GM23338 (cell line): ENCODE measurements around the gene SCNN1A. TPM values are rescaled to one million over a fixed set of nuclear protein-coding genes. Genes with fewer than 3 reads are reported as not detected.

Source experiments
- ATAC-seq: fragments of 200-7000 bp; cut with Tn5 transposase; 3 replicates; pipeline ENCODE4 v1.9.1; 2020
- DNase-seq: peaks from one replicate; pipeline ENCODE4 v3.0.0-alpha.2; 2015; ENCODE audit warnings: low spot score
- H2AFZ ChIP-seq: fragments of 200-600 bp; sonication (generic); 2 replicates; pipeline ENCODE4 v1.8.0; 2016; ENCODE audit warnings: antibody characterized with exemption, mild to moderate bottlenecking, moderate library complexity
- H3F3A ChIP-seq: fragments of 200-600 bp; sonication (generic); replicated peaks from 2 replicates; pipeline ENCODE4 v1.8.0; 2017; ENCODE audit warnings: antibody characterized with exemption, mixed run types, low read depth
- H3K27ac ChIP-seq: fragments of 200-600 bp; sonication (generic); 2 replicates; pipeline ENCODE4 v1.6.1; 2016; ENCODE audit warnings: low read depth
- H3K27me3 ChIP-seq: fragments of 200-600 bp; sonication (generic); 2 replicates; pipeline ENCODE4 v1.8.0; 2016; ENCODE audit warnings: mild to moderate bottlenecking, mixed run types, moderate library complexity; ENCODE audit not compliant: insufficient read depth
- H3K36me3 ChIP-seq: fragments of 200-600 bp; sonication (generic); 2 replicates; pipeline ENCODE4 v1.8.0; 2016; ENCODE audit warnings: mild to moderate bottlenecking; ENCODE audit not compliant: insufficient read depth
- H3K4me1 ChIP-seq: fragments of 200-600 bp; sonication (generic); 2 replicates; pipeline ENCODE4 v1.8.0; 2016; ENCODE audit warnings: mild to moderate bottlenecking, moderate library complexity; ENCODE audit not compliant: insufficient read depth
- H3K4me2 ChIP-seq: fragments of 200-600 bp; sonication (generic); 2 replicates; pipeline ENCODE4 v1.7.1; 2017; ENCODE audit warnings: mixed run types
- H3K4me3 ChIP-seq: fragments of 200-600 bp; sonication (generic); 2 replicates; pipeline ENCODE4 v1.6.1; 2016; ENCODE audit warnings: mixed run types
- H3K79me2 ChIP-seq: fragments of 200-600 bp; sonication (generic); replicated peaks from 2 replicates; pipeline ENCODE4 v1.8.0; 2017; ENCODE audit warnings: mild to moderate bottlenecking; ENCODE audit not compliant: insufficient read depth
- H3K9me2 ChIP-seq: fragments of 200-600 bp; sonication (generic); 2 replicates; pipeline ENCODE4 v1.8.0; 2017; ENCODE audit not compliant: insufficient read depth
- H4K20me1 ChIP-seq: fragments of 200-600 bp; sonication (generic); replicated peaks from 2 replicates; pipeline ENCODE4 v1.8.0; 2017; ENCODE audit warnings: mild to moderate bottlenecking; ENCODE audit not compliant: insufficient read depth
- H3K27ac Mint-ChIP-seq: 2 replicates; pipeline ENCODE4 v1.8.0; 2020; ENCODE audit warnings: inconsistent platforms, mild to moderate bottlenecking, moderate library complexity, mixed read lengths
- H3K27me3 Mint-ChIP-seq: 3 replicates; pipeline ENCODE4 v1.8.0; 2022; ENCODE audit warnings: low read depth, mild to moderate bottlenecking, moderate library complexity, mixed read lengths, inconsistent platforms; ENCODE audit not compliant: insufficient read depth, poor library complexity
- H3K36me3 Mint-ChIP-seq: 3 replicates; pipeline ENCODE4 v1.8.0; 2021; ENCODE audit warnings: low read depth, mild to moderate bottlenecking, inconsistent platforms, moderate library complexity, mixed read lengths
- H3K4me1 Mint-ChIP-seq: 3 replicates; pipeline ENCODE4 v1.8.0; 2020; ENCODE audit warnings: mild to moderate bottlenecking, inconsistent platforms, mixed read lengths
- H3K4me3 Mint-ChIP-seq: 3 replicates; pipeline ENCODE4 v1.8.0; 2021; ENCODE audit warnings: moderate library complexity, mild to moderate bottlenecking, inconsistent platforms, mixed read lengths
- H3K9me3 Mint-ChIP-seq: 3 replicates; pipeline ENCODE4 v1.8.0; 2020; ENCODE audit warnings: moderate library complexity, mild to moderate bottlenecking, inconsistent platforms, mixed read lengths
- CREB1 ChIP-seq: fragments of 250-450 bp; sonication (Bioruptor Pico); IDR thresholded peaks from 2 replicates; pipeline ENCODE4 v1.5.0; 2020; ENCODE audit warnings: low read depth, mild to moderate bottlenecking, moderate library complexity
- CTCF ChIP-seq, 2 experiments: fragments of 200-600 bp in 1 of 2; sonication (generic) in 1 of 2; conservative IDR thresholded peaks; 2 replicates each; pipeline versions ENCODE4 v1.5.1 to v1.6.1; 2016 to 2017; ENCODE audit warnings: antibody characterized with exemption in 2 of 2, low read depth in 2 of 2, mild to moderate bottlenecking in 2 of 2, moderate library complexity in 1 of 2
- EZH2 ChIP-seq: fragments of 200-600 bp; sonication (generic); IDR thresholded peaks from one replicate; pipeline ENCODE4 v1.8.0; 2017; ENCODE audit warnings: antibody characterized with exemption, mild to moderate bottlenecking, low read depth; ENCODE audit not compliant: unreplicated experiment
- EZH2phosphoT487 ChIP-seq: fragments of 200-600 bp; sonication (generic); IDR thresholded peaks from one replicate; pipeline ENCODE4 v1.8.1; 2018; ENCODE audit warnings: antibody characterized with exemption; ENCODE audit not compliant: unreplicated experiment
- JUNB ChIP-seq: IDR thresholded peaks from one replicate; pipeline ENCODE4 v1.6.1; 2016; ENCODE audit warnings: antibody characterized with exemption; ENCODE audit not compliant: unreplicated experiment
- NANOG ChIP-seq: IDR thresholded peaks from 2 replicates; pipeline ENCODE4 v1.6.1; 2016; ENCODE audit warnings: antibody characterized with exemption, borderline replicate concordance
- POLR2AphosphoS5 ChIP-seq: IDR thresholded peaks from 2 replicates; pipeline ENCODE4 v1.6.1; 2016; ENCODE audit warnings: antibody characterized with exemption, low read depth
- REST ChIP-seq: IDR thresholded peaks from one replicate; pipeline ENCODE4 v1.6.1; 2018; ENCODE audit warnings: antibody characterized with exemption; ENCODE audit not compliant: unreplicated experiment
- STAT1 ChIP-seq: IDR thresholded peaks from one replicate; pipeline ENCODE4 v1.6.1; 2016; ENCODE audit warnings: antibody characterized with exemption; ENCODE audit not compliant: unreplicated experiment
- ZNF114 ChIP-seq: fragments of 250-450 bp; sonication (Bioruptor Pico); IDR thresholded peaks from 2 replicates; pipeline ENCODE4 v1.5.0; 2020; ENCODE audit warnings: mild to moderate bottlenecking, moderate library complexity
- ZNF331 ChIP-seq: fragments of 250-450 bp; sonication (Bioruptor Pico); IDR thresholded peaks from 2 replicates; pipeline ENCODE4 v1.5.0; 2020; ENCODE audit warnings: low read depth, mild to moderate bottlenecking, moderate library complexity
- polyA plus RNA-seq: library from polyadenylated mRNA; unstranded; fragments of >200 nt; fragmentation: Nextera tagmentation; extraction: Ambion mirVana; gene quantifications from 2 replicates; pipeline ENCODE4 v1.2.1, GENCODE V29; 2016
- total RNA-seq: library from RNA; depleted of rRNA; stranded (reverse); fragments of >200 nt; shearing (Covaris generic); gene quantifications from 2 replicates; pipeline ENCODE4 v1.2.3, GENCODE V29; 2014
- TF ChIP-seq, protein P1 (sequence below): IDR thresholded peaks from 2 replicates; pipeline ENCODE4 v1.6.1; 2016; ENCODE audit warnings: antibody characterized with exemption
- TF ChIP-seq, protein P2 (sequence below): fragments of 250-450 bp; sonication (Bioruptor Pico); IDR thresholded peaks from 2 replicates; pipeline ENCODE4 v1.5.0; 2020; ENCODE audit warnings: mild to moderate bottlenecking, moderate library complexity

SCNN1A gene
- total and polyA plus RNA-seq, 2 experiments from 2014 or later = 37.1 to 125 TPM

DNA sequence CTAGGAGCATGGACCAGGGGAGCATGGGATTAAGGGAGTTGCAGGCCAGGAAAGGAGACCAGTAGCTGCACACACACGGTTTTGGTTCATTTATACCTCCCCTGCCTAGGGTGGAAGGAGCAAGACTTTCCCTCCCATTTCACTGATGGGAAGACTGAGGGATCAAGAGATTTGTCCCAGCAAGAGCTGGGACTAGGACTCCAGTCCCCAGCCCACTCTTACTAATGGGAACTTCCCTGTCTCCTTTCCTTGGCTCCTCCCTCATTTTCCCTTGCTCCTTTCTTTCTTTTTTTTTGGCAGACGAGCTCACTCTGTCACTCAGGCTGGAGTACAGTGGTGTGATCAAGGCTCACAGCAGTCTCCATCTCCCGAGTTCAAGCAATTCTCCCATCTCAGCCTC, 13.0 kb downstream of the SCNN1A start:
- H3K4me3 Mint-ChIP-seq = no peak overlapping the region; the same call in 2 of the 3 replicates
- peaks cover 7% of the 10 kb centered on the region for H3K27me3 Mint-ChIP-seq
- no peak overlapping the region for H2AFZ ChIP-seq
- no peak overlapping the region for H3K4me2 ChIP-seq
- H3K4me1 ChIP-seq = peaks cover 3% of the 10 kb centered on the region; the same call in 1 of the 2 replicates
- DNase-seq = no peak
- no peaks in the 10 kb centered on the region for H3K27me3 ChIP-seq
- H3K9me2 ChIP-seq = no peaks in the 10 kb centered on the region
- no peak overlapping the region for H3K4me3 ChIP-seq
- no peak overlapping the region for H3K27ac ChIP-seq
- TF ChIP-seq, protein P1, sequence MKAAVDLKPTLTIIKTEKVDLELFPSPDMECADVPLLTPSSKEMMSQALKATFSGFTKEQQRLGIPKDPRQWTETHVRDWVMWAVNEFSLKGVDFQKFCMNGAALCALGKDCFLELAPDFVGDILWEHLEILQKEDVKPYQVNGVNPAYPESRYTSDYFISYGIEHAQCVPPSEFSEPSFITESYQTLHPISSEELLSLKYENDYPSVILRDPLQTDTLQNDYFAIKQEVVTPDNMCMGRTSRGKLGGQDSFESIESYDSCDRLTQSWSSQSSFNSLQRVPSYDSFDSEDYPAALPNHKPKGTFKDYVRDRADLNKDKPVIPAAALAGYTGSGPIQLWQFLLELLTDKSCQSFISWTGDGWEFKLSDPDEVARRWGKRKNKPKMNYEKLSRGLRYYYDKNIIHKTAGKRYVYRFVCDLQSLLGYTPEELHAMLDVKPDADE = no peak
- TF ChIP-seq, protein P2, sequence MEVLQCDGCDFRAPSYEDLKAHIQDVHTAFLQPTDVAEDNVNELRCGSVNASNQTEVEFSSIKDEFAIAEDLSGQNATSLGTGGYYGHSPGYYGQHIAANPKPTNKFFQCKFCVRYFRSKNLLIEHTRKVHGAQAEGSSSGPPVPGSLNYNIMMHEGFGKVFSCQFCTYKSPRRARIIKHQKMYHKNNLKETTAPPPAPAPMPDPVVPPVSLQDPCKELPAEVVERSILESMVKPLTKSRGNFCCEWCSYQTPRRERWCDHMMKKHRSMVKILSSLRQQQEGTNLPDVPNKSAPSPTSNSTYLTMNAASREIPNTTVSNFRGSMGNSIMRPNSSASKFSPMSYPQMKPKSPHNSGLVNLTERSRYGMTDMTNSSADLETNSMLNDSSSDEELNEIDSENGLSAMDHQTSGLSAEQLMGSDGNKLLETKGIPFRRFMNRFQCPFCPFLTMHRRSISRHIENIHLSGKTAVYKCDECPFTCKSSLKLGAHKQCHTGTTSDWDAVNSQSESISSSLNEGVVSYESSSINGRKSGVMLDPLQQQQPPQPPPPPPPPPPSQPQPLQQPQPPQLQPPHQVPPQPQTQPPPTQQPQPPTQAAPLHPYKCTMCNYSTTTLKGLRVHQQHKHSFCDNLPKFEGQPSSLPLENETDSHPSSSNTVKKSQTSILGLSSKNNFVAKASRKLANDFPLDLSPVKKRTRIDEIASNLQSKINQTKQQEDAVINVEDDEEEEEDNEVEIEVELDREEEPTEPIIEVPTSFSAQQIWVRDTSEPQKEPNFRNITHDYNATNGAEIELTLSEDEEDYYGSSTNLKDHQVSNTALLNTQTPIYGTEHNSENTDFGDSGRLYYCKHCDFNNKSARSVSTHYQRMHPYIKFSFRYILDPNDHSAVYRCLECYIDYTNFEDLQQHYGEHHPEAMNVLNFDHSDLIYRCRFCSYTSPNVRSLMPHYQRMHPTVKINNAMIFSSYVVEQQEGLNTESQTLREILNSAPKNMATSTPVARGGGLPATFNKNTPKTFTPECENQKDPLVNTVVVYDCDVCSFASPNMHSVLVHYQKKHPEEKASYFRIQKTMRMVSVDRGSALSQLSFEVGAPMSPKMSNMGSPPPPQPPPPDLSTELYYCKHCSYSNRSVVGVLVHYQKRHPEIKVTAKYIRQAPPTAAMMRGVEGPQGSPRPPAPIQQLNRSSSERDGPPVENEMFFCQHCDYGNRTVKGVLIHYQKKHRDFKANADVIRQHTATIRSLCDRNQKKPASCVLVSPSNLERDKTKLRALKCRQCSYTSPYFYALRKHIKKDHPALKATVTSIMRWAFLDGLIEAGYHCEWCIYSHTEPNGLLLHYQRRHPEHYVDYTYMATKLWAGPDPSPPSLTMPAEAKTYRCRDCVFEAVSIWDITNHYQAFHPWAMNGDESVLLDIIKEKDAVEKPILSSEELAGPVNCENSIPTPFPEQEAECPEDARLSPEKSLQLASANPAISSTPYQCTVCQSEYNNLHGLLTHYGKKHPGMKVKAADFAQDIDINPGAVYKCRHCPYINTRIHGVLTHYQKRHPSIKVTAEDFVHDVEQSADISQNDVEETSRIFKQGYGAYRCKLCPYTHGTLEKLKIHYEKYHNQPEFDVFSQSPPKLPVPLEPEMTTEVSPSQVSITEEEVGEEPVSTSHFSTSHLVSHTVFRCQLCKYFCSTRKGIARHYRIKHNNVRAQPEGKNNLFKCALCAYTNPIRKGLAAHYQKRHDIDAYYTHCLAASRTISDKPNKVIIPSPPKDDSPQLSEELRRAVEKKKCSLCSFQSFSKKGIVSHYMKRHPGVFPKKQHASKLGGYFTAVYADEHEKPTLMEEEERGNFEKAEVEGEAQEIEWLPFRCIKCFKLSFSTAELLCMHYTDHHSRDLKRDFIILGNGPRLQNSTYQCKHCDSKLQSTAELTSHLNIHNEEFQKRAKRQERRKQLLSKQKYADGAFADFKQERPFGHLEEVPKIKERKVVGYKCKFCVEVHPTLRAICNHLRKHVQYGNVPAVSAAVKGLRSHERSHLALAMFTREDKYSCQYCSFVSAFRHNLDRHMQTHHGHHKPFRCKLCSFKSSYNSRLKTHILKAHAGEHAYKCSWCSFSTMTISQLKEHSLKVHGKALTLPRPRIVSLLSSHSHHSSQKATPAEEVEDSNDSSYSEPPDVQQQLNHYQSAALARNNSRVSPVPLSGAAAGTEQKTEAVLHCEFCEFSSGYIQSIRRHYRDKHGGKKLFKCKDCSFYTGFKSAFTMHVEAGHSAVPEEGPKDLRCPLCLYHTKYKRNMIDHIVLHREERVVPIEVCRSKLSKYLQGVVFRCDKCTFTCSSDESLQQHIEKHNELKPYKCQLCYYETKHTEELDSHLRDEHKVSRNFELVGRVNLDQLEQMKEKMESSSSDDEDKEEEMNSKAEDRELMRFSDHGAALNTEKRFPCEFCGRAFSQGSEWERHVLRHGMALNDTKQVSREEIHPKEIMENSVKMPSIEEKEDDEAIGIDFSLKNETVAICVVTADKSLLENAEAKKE (CRISPR knock-in tag) = no peak
- TF ChIP-seq CTCF (conservative IDR thresholded peaks at IDR 0.05; ENCODE audit: low read depth in 2 of 2) (no peak), REST (no peak), EZH2 (no peak), CREB1 (CRISPR knock-in tag) (no peak), STAT1 (no peak), ZNF114 (CRISPR knock-in tag) (no peak), ZNF331 (CRISPR knock-in tag) (no peak), NANOG (no peak), JUNB (no peak), POLR2AphosphoS5 (no peak), EZH2phosphoT487 (no peak)
- no peak for ATAC-seq
- peaks cover 10% of the 10 kb centered on the region for H3K4me1 Mint-ChIP-seq
- 0 out of 2 replicates have a peak, but pooled peaks cover 8% of the 10 kb centered on the region for H3F3A ChIP-seq
- H3K36me3 ChIP-seq = no peaks in the 10 kb centered on the region
- peaks cover 40% of the 10 kb centered on the region for H3K79me2 ChIP-seq
- no peaks in the 10 kb centered on the region for H3K9me3 Mint-ChIP-seq
- peaks cover 59% of the 10 kb centered on the region for H3K36me3 Mint-ChIP-seq
- H3K27ac Mint-ChIP-seq = no peak overlapping the region; the same call in 1 of the 2 replicates
- peaks cover 19% of the 10 kb centered on the region for H4K20me1 ChIP-seq
